GM12873 (cell line): ENCODE results near the gene TULP4.

Experiments
- TF ChIP-seq, protein P1 (sequence below): IDR thresholded peaks from 2 replicates; pipeline ENCODE4 v1.5.1; 2012; ENCODE audit warnings: low read depth, mild to moderate bottlenecking, moderate library complexity, low read length, control low read depth; ENCODE audit not compliant: insufficient read depth; ENCODE audit errors: missing control alignments

TULP4 gene

DNA sequence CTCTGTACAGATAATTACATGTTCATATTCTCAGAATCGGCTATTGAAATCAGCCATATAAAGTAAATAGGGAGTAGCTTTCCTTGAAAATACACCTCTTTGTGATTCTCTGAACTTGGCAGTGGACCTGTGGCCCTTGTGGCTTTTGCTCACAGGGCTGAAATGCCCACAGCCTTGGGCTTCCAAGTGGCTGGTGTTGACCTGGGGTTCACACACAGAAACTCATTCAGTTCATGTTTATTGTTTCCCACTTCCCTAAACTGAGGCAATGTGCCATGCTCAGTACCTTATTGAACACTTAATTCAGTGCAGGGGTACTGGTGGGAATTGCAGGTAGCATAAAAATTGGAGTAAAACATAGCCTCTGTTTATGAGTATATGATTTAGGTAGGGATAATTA, 19.1 kb upstream of the TULP4 start:
- TF ChIP-seq, protein P1, sequence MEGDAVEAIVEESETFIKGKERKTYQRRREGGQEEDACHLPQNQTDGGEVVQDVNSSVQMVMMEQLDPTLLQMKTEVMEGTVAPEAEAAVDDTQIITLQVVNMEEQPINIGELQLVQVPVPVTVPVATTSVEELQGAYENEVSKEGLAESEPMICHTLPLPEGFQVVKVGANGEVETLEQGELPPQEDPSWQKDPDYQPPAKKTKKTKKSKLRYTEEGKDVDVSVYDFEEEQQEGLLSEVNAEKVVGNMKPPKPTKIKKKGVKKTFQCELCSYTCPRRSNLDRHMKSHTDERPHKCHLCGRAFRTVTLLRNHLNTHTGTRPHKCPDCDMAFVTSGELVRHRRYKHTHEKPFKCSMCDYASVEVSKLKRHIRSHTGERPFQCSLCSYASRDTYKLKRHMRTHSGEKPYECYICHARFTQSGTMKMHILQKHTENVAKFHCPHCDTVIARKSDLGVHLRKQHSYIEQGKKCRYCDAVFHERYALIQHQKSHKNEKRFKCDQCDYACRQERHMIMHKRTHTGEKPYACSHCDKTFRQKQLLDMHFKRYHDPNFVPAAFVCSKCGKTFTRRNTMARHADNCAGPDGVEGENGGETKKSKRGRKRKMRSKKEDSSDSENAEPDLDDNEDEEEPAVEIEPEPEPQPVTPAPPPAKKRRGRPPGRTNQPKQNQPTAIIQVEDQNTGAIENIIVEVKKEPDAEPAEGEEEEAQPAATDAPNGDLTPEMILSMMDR: no peak

DNA sequence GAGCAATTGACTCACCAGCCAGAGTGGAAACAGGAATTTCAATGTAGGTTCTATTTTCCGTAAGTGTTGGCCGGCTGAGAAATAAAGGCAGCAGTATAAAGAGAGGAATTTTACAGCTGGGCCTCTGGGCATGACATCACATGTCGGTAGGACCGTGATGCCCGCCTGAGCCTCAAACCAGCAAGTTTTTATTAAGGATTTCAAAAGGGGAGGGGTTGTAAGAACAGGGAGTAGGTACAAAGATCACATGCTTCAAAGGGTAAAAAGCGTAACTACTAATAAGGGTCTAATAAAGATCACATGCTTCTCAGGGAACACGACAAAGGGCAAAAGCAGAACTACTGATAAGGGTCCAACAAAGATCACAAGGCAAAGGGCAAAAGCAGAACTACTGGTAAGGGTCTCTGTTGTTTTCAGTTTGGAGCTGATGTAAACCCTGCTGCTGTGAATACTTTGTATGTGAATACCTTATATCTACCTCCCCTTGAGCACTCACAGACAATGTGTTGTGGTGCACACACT, 9.0 kb upstream of the TULP4 start:
- TF ChIP-seq, protein P1: no peak

DNA sequence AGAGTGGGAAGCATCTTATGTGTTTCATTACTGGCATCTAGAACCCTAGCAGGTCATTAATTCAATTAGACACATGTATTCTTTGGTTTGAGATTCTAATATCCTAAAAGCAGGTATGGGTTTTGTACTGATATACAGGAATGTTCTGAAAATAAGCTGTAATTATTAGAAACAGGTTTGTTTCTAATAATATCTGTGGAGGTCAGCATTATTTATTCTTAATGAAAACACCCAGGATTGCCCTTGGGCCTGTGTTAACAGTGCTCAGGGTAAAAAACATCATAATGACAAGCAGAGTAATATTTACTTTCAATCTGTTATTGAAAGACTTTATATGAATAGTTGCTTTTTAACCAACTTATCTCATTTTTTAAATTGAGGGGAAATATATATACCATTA, 8.0 kb upstream of the TULP4 start:
- TF ChIP-seq, protein P1: no peak

DNA sequence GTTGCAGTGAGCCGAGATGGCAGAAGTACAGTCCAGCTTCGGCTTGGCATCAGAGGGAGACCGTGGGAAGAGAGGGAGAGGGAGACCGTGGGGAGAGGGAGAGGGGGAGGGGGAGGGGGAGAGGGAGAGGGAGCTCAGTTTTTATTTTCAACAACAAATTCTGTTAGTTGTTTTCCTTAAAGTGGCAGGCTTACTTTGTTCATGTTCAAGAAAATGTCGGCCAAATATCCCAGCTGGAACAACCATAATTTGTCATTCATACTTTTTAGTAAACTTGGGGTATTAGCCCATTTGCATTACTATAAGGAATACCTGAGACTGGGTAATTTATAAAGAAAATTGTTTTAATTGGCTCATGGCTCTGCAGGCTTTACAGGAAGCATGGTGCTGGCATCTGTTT, 2.5 kb upstream of the TULP4 start:
- TF ChIP-seq, protein P1: no peak

DNA sequence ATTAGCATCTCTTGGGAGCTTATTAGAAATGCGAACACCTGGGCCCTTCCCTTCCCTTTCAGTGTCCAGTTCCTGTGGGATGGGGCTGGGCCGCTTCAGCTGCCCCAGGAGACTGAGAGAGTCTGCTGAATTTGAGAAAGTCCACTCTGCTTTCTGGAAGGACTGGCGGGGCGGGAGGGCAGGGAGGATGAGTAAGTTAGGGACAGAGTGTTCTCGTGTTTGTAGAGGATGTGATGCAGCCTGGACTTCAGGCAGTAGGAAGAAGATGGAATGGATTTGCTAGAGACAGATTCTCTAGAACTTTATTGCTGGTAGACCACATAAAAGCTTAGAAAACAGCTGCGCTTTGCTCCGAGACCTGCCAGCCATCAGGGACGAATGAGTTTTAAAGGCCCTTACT, 1.1 kb upstream of the TULP4 start:
- TF ChIP-seq, protein P1: no peak

DNA sequence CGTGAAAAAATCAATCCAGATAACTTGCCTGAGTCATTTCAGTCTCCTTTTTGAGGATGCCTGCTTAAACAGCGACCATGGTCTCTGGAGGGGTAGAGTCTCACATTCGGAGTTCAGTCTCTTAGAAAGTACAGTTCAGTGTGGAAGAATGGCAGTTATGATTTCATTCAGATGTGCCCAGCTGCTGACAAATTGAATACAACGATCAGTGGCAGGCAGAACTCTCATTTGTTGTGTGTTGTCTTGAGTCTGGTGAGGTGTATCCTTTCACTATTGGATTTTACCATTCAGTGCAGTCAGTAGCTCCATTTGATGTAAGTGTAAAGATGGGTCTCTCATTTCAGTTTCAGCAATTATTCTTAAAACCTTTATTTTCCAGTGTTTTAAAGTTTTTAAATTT, 639 bp upstream of the TULP4 start:
- TF ChIP-seq, protein P1: no peak

DNA sequence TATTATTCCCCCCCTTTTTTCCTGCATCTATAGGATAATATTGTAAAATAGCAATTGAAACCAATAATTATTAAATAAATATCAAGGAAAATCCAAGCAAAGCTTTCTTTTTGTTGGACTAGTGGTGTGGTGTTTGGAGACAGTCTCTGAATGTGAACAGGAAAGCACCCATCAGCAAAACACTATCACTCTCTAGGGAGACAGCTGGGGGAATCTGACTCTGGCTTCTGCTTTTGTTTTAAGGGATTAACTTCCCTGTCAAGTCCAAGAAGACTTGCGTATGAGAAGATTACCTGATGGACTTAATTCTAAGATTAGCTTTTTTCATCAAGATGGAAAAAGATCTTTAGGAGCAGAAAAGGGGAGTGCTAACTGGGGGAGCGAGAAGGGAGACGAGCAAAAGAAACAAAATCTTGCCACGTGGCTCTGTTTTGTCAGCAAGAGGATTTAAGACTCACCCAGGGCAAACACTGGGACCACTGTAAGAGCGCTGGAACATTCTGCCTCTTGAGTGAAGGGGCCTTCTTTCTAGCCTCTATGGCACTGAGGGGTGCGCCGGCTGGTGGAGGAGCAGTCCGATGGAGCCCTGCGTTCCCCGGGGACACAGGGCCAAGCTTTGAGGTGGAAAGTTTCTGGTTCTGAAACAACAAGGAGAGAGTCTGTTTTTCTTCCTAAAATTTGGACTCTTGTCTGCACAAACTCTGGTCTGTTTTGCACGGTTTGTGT, 570 bp downstream of the TULP4 start:
- TF ChIP-seq, protein P1: no peak

DNA sequence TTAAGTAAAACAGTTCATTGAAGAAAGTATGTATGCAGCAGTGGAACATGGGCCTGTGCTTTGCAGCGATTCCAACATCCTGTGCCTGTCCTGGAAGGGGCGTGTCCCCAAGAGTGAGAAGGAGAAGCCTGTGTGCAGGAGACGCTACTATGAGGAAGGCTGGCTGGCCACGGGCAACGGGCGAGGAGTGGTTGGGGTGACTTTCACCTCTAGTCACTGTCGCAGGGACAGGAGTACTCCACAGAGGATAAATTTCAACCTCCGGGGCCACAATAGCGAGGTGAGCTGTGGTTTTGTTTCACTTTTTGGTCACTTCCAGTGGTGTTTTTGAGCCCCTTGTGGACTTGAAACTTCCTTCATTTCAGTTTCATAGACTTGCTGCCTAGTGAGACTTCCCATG, 1.7 kb downstream of the TULP4 start:
- TF ChIP-seq, protein P1: no peak
